ENCODE results near the gene SLC25A46.
A peak's percentile ranks its signal among the peaks of the same experiment; 100 is the strongest.
"Not testable (repeated sequence)": the region's sequence is repeated elsewhere in the genome, so short reads cannot be mapped to it uniquely, and the experiment has no call there.

The SLC25A46 gene

GRCh38 chr5:110707260-110707844, 31.5 kb upstream of the SLC25A46 start:
- H3K27me3 Mint-ChIP-seq (ENCODE audit: low read depth, poor library complexity), result peaks cover 13% of the 10 kb centered on the region
- no peaks in the 10 kb centered on the region for H3K36me3 Mint-ChIP-seq (ENCODE audit: low read depth)
- no peak for TF ChIP-seq CTCF (IDR thresholded peaks at IDR 0.05)
- no peaks in the 10 kb centered on the region for H3K9me3 Mint-ChIP-seq
- no peaks in the 10 kb centered on the region for H3K4me1 Mint-ChIP-seq
- no peak overlapping the region for H3K4me3 Mint-ChIP-seq
- no peak for DNase-seq
- no peak overlapping the region for H3K27ac Mint-ChIP-seq

GRCh38 chr5:110716247-110717245, 22.3 kb upstream of the SLC25A46 start:
- H3K4me3 Mint-ChIP-seq, result no peak overlapping the region

GRCh38 chr5:110718311-110718710, 20.5 kb upstream of the SLC25A46 start:
- no peak for TF ChIP-seq CTCF (IDR thresholded peaks at IDR 0.05)

More at GRCh38 chr5:110716247-110717245, 22.3 kb upstream of the SLC25A46 start:
- Mint-ChIP-seq H3K27me3 (ENCODE audit: low read depth, poor library complexity) (peaks cover 3% of the 10 kb centered on the region), H3K27ac (no peak overlapping the region), H3K9me3 (no peaks in the 10 kb centered on the region), H3K36me3 (ENCODE audit: low read depth) (no peaks in the 10 kb centered on the region), H3K4me1 (no peaks in the 10 kb centered on the region)
- TF ChIP-seq CTCF (IDR thresholded peaks at IDR 0.05), result no peak
- no peak for DNase-seq

GRCh38 chr5:110726249-110727024, 12.4 kb upstream of the SLC25A46 start, which contains the start of gene TMEM232:
TMEM232 (minus strand) TSS chr5:110726671; CDS start chr5:110667352, 59,319 bp downstream.
- H3K36me3 Mint-ChIP-seq (ENCODE audit: low read depth), result no peaks in the 10 kb centered on the region

More at GRCh38 chr5:110718311-110718710, 20.5 kb upstream of the SLC25A46 start:
- H3K4me3 Mint-ChIP-seq, result no peak overlapping the region
- no peak for DNase-seq
- H3K27me3 Mint-ChIP-seq (ENCODE audit: low read depth, poor library complexity), result no peaks in the 10 kb centered on the region
- H3K9me3 Mint-ChIP-seq, result no peaks in the 10 kb centered on the region
- H3K4me1 Mint-ChIP-seq, result no peaks in the 10 kb centered on the region
- H3K27ac Mint-ChIP-seq, result no peak overlapping the region
- H3K36me3 Mint-ChIP-seq (ENCODE audit: low read depth), result no peaks in the 10 kb centered on the region

GRCh38 chr5:110727025-110727314, 11.8 kb upstream of the SLC25A46 start:
- peaks cover 4% of the 10 kb centered on the region for H3K9me3 Mint-ChIP-seq

More at GRCh38 chr5:110726249-110727024, 12.4 kb upstream of the SLC25A46 start, which contains the start of gene TMEM232:
- no peak within 1 kb of the TSS for H3K27ac Mint-ChIP-seq
- no peaks in the 10 kb centered on the region for H3K9me3 Mint-ChIP-seq
- DNase-seq, result peak; percentile 68
- TF ChIP-seq CTCF (IDR thresholded peaks at IDR 0.05), result no peak
- peak within 1 kb of the TSS; percentile 85 for H3K4me3 Mint-ChIP-seq
- H3K4me1 Mint-ChIP-seq, result peaks cover 14% of the 10 kb centered on the region
- peaks cover 3% of the 10 kb centered on the region for H3K27me3 Mint-ChIP-seq (ENCODE audit: low read depth, poor library complexity)

GRCh38 chr5:110731499-110731898, 7.3 kb upstream of the SLC25A46 start:
- peaks cover 11% of the 10 kb centered on the region for H3K36me3 Mint-ChIP-seq (ENCODE audit: low read depth)
- H3K27me3 Mint-ChIP-seq (ENCODE audit: low read depth, poor library complexity); H3K4me3 Mint-ChIP-seq; DNase-seq; H3K27ac Mint-ChIP-seq; H3K4me1 Mint-ChIP-seq: not testable (repeated sequence)
- H3K9me3 Mint-ChIP-seq, result peaks cover 11% of the 10 kb centered on the region

More at GRCh38 chr5:110727025-110727314, 11.8 kb upstream of the SLC25A46 start:
- peak overlapping the region; percentile 85 for H3K4me3 Mint-ChIP-seq
- H3K27ac Mint-ChIP-seq, result no peak overlapping the region
- H3K36me3 Mint-ChIP-seq (ENCODE audit: low read depth), result peaks cover 3% of the 10 kb centered on the region
- peaks cover 3% of the 10 kb centered on the region for H3K27me3 Mint-ChIP-seq (ENCODE audit: low read depth, poor library complexity)
- no peak for TF ChIP-seq CTCF (IDR thresholded peaks at IDR 0.05)
- H3K4me1 Mint-ChIP-seq, result peaks cover 14% of the 10 kb centered on the region
- DNase-seq, result no peak
